T-helper 2 cell (primary cell): ENCODE results near the gene ZNF783.
"Not testable (repeated sequence)": the region's sequence is repeated elsewhere in the genome, so short reads cannot be mapped to it uniquely, and the experiment has no call there.

Source experiments
- DNase-seq, 5 experiments: peaks; one replicate each; pipeline versions ENCODE4 v3.0.0 to v3.0.0-alpha.2; 2012 to 2022

The ZNF783 gene

GRCh38 chr7:149306854-149307253 lies 44.9 kb downstream of the ZNF783 start:
- no peak for DNase-seq

- no peak for DNase-seq
Observed at GRCh38 chr7:149307775-149308501, 45.9 kb downstream of the ZNF783 start.

GRCh38 chr7:149310113-149310836 lies 48.3 kb downstream of the ZNF783 start:
- peak in 2 of 5 experiments; percentile 10 to 35 for DNase-seq

- DNase-seq: no peak
Observed at GRCh38 chr7:149310990-149311573, 49.1 kb downstream of the ZNF783 start.

- no peak for DNase-seq
Observed at GRCh38 chr7:149313981-149314380, 52.0 kb downstream of the ZNF783 start.

- DNase-seq: peak in 1 of 5 experiments; percentile 73
Observed at GRCh38 chr7:149316606-149317005, 54.6 kb downstream of the ZNF783 start.

- no peak for DNase-seq
Observed at GRCh38 chr7:149317496-149317895, 55.5 kb downstream of the ZNF783 start.

GRCh38 chr7:149317986-149318672 lies 56.1 kb downstream of the ZNF783 start:
- no peak for DNase-seq

GRCh38 chr7:149319376-149319775 lies 57.4 kb downstream of the ZNF783 start:
- DNase-seq: no peak

GRCh38 chr7:149320313-149321124 lies 58.5 kb downstream of the ZNF783 start:
- no peak for DNase-seq

GRCh38 chr7:149321125-149321905 lies 59.3 kb downstream of the ZNF783 start:
- DNase-seq: peak in 1 of 5 experiments; percentile 20

GRCh38 chr7:149321978-149322541 lies 60.1 kb downstream of the ZNF783 start:
- peak in 1 of 5 experiments; percentile 55 for DNase-seq

- DNase-seq: no peak
Observed at GRCh38 chr7:149322737-149323136, 60.7 kb downstream of the ZNF783 start.

GRCh38 chr7:149325248-149325647 lies 63.3 kb downstream of the ZNF783 start:
- DNase-seq: no peak

GRCh38 chr7:149329265-149329664 lies 67.3 kb downstream of the ZNF783 start:
- DNase-seq: no peak

GRCh38 chr7:149329766-149330334 lies 67.9 kb downstream of the ZNF783 start:
- no peak for DNase-seq

- no peak for DNase-seq
Observed at GRCh38 chr7:149330914-149331567, 69.0 kb downstream of the ZNF783 start.

- DNase-seq: not testable (repeated sequence)
Observed at GRCh38 chr7:149332602-149333320, 70.8 kb downstream of the ZNF783 start.

- no peak for DNase-seq
Observed at GRCh38 chr7:149333321-149333717, 71.3 kb downstream of the ZNF783 start.
